ENCODE data around the gene PRAC2. TPM values are rescaled to one million over a fixed set of nuclear protein-coding genes. Genes with fewer than 3 reads are reported as not detected.
"Not testable (repeated sequence)": the region's sequence is repeated elsewhere in the genome, so short reads cannot be mapped to it uniquely, and the experiment has no call there.

The PRAC2 gene
- total RNA-seq, 1 experiment from 2014 or later = not detected

- Histone ChIP-seq H3K4me3 (ENCODE audit: low read depth in 2 of 2, low read length in 2 of 2) (no peak overlapping the region), H3K27ac (ENCODE audit: low read length) (no peak overlapping the region), H3K27me3 (ENCODE audit: control insufficient read depth, insufficient read depth, low read length) (no peaks in the 10 kb centered on the region; the same call in 1 of the 2 replicates), H3K9me3 (ENCODE audit: control insufficient read depth, insufficient read depth, low read depth, low read length) (no peaks in the 10 kb centered on the region), H3K4me1 (ENCODE audit: control insufficient read depth, insufficient read depth, low read length) (no peaks in the 10 kb centered on the region), H3K36me3 (ENCODE audit: control insufficient read depth, insufficient read depth, low read length) (no peaks in the 10 kb centered on the region)
- no TSS peak for BruUV-seq (replicated peaks)
- ChIA-PET CTCF (no interaction called here), POLR2A (no interaction called here)
- DNase-seq (ENCODE audit: low read depth, low spot score) = no peak
- no peak for ATAC-seq
- in situ Hi-C loops (cut with HindIII; ENCODE audit: low pct_unique_long_range_greater_than_20kb, low sequenced_read_pairs) (no loop called here), intact Hi-C loops (cut with micrococcal nuclease; ENCODE audit: unreplicated experiment) (no loop called here)
- TF ChIP-seq POLR2AphosphoS5 (IDR thresholded peaks at IDR 0.05; ENCODE audit: low read depth, low read length) (no peak), REST (IDR thresholded peaks at IDR 0.05; ENCODE audit: insufficient read depth in 1 of 2, low read depth in 2 of 2, low read length in 1 of 2) (no peak), CTCF (IDR thresholded peaks at IDR 0.05) (no peak), TCF7L2 (IDR thresholded peaks at IDR 0.05; ENCODE audit: low read depth, low read length) (no peak), SIN3A (IDR thresholded peaks at IDR 0.05; ENCODE audit: borderline replicate concordance, insufficient read depth, low read depth, low read length) (no peak)
Observed at GRCh38 chr17:48715496-48716399, 7.2 kb upstream of the PRAC2 start.

- ATAC-seq; H3K4me1 ChIP-seq (ENCODE audit: control insufficient read depth, insufficient read depth, low read length); H3K27me3 ChIP-seq (ENCODE audit: control insufficient read depth, insufficient read depth, low read length); in situ Hi-C loops (cut with HindIII; ENCODE audit: low pct_unique_long_range_greater_than_20kb, low sequenced_read_pairs); intact Hi-C loops (cut with micrococcal nuclease; ENCODE audit: unreplicated experiment); H3K4me3 ChIP-seq (ENCODE audit: low read depth in 2 of 2, low read length in 2 of 2); H3K9me3 ChIP-seq (ENCODE audit: control insufficient read depth, insufficient read depth, low read depth, low read length); DNase-seq (ENCODE audit: low read depth, low spot score); H3K27ac ChIP-seq (ENCODE audit: low read length); H3K36me3 ChIP-seq (ENCODE audit: control insufficient read depth, insufficient read depth, low read length); BruUV-seq (replicated peaks): not testable (repeated sequence)
- ChIA-PET CTCF (interaction anchor here (0.7 to 1.4 kb wide), 3 partner anchors 73 to 168 kb away, joined by 3 to 4 read pairs (median 3); no protein-coding TSS in a partner anchor), POLR2A (interaction anchor here (0.6 kb wide), 1 partner anchor 280 kb away, joined by 3 read pairs; no protein-coding TSS in a partner anchor)
Observed at GRCh38 chr17:48716549-48716948, 6.4 kb upstream of the PRAC2 start.
